ENCODE results near the gene CTNNBL1. TPM values are rescaled to one million over a fixed set of nuclear protein-coding genes. Genes with fewer than 3 reads are reported as not detected.

CTNNBL1 gene, protein sequence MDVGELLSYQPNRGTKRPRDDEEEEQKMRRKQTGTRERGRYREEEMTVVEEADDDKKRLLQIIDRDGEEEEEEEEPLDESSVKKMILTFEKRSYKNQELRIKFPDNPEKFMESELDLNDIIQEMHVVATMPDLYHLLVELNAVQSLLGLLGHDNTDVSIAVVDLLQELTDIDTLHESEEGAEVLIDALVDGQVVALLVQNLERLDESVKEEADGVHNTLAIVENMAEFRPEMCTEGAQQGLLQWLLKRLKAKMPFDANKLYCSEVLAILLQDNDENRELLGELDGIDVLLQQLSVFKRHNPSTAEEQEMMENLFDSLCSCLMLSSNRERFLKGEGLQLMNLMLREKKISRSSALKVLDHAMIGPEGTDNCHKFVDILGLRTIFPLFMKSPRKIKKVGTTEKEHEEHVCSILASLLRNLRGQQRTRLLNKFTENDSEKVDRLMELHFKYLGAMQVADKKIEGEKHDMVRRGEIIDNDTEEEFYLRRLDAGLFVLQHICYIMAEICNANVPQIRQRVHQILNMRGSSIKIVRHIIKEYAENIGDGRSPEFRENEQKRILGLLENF
- total RNA-seq: 10 to 100 TPM; 75.5 to 75.9 TPM

DNA sequence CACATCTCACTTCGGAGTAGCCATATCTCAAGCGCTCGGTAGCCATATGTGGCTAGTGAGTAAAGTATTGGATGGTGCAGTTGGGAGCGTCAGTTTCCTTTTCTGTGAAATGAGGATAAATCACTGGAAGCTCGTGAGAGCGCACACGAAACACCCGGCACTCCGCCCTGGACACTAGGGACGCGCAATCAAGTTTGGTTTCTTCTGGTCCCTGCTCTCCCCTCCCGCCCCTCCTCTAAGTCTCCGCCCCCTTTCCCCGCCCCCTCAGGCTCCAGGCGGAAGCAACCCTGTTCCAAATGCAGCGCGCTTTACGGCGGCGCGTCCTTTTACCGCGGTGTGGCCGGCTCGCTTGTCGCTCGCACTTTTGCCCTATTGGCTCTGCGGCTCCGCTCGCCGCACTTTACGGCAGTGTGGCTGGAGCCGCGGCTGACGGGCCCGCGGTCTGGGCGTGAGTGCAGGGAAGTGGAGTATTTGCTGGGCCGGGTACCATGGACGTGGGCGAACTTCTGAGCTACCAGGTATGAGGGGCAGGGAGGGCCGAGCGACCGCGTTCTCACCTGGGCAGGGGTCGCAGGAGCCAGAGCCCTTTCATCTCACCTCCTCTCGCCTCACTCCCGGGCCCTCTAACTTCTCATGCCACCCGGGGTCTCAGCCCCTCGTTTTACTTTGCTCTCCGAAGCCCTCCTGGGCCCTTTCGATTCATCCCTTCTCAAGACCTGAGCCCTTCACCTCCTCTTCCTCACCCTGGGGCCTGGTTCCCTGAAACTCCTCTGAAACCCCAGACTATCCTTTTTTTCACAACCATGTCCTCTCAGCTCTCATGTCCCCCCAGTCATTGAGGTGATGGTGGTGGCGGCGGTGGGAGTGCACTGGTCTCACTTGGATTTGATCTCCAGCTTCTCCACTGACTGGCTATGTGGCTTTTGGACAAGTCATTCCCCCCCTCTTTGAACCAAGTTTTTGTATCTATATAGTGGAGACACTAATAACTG is at the start of gene CTNNBL1:
Gene CTNNBL1 (plus strand): TSS at position 396 of the 992 bp plus-strand sequence. CDS start 93 bp downstream, at position 489.
- peaks cover 18% of the 10 kb centered on the region for H3K4me1 Mint-ChIP-seq (ENCODE audit: low read depth)
- ATAC-seq: peak; percentile 97
- peak within 1 kb of the TSS; percentile 95 for H3K27ac Mint-ChIP-seq
- H3K9me3 Mint-ChIP-seq (ENCODE audit: insufficient read depth): no peaks in the 10 kb centered on the region
- peaks cover 16% of the 10 kb centered on the region for H3K27me3 Mint-ChIP-seq (ENCODE audit: low read depth)
- peaks cover 10% of the 10 kb centered on the region for H3K36me3 Mint-ChIP-seq (ENCODE audit: low read depth)
- H3K4me3 Mint-ChIP-seq: peak within 1 kb of the TSS; percentile 99
- peak; percentile 97 for DNase-seq
- ChIA-PET CTCF (interaction anchor here (1.7 kb wide), 1 partner anchor 78 kb away, joined by 3 read pairs; no protein-coding TSS in a partner anchor), POLR2A (no interaction called here)

DNA sequence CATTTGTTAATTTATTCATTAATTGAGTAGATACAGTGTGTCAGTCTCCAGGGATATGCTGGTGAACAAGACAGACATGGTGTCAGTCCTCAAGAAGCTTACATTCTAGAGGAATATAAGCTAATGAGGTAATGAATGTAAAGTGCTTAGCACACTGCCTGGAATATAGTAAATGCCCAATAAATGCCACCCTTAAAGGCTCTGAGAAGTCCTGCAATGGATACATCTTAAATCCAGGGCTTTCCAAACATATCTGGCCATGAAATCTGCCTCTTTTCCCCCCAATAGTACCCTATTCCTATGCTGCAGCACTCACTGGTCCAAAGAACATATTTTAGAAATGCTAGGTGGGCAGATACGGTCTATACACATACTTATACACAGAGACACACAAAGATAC is 49.2 kb upstream of the CTNNBL1 start:
- POLR2A ChIA-PET: no interaction called here
- Mint-ChIP-seq H3K36me3 (ENCODE audit: low read depth) (no peaks in the 10 kb centered on the region), H3K9me3 (ENCODE audit: insufficient read depth) (no peaks in the 10 kb centered on the region), H3K4me3 (no peak overlapping the region), H3K27ac (no peak overlapping the region), H3K27me3 (ENCODE audit: low read depth) (peaks cover 36% of the 10 kb centered on the region), H3K4me1 (ENCODE audit: low read depth) (no peaks in the 10 kb centered on the region)
- CTCF ChIA-PET: no interaction called here
- DNase-seq (no peak), ATAC-seq (no peak)

DNA sequence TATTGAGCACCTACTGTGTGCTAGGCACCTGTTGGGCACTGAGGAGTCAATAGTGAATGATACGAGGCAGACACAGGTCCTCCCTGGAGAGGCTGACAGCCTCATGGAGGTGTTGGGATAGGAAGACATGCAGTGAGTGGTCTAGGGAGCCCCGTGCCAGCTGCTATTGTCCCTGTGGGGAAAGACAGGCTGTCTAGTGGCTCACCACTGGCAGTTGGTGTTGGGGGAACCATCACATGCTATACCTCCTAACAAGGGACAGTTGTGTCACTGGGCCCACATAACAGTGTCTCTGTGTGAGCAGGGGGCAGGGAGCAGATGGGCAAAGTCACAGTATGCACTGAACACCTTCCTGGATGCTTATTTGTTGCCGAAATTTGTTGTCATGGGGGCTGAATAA is 45.9 kb upstream of the CTNNBL1 start:
- Mint-ChIP-seq H3K9me3 (ENCODE audit: insufficient read depth) (no peaks in the 10 kb centered on the region), H3K4me1 (ENCODE audit: low read depth) (no peaks in the 10 kb centered on the region), H3K4me3 (no peak overlapping the region), H3K27ac (no peak overlapping the region), H3K36me3 (ENCODE audit: low read depth) (no peaks in the 10 kb centered on the region), H3K27me3 (ENCODE audit: low read depth) (peaks cover 20% of the 10 kb centered on the region)
- ATAC-seq (no peak), DNase-seq (no peak)
- ChIA-PET CTCF (no interaction called here), POLR2A (no interaction called here)

DNA sequence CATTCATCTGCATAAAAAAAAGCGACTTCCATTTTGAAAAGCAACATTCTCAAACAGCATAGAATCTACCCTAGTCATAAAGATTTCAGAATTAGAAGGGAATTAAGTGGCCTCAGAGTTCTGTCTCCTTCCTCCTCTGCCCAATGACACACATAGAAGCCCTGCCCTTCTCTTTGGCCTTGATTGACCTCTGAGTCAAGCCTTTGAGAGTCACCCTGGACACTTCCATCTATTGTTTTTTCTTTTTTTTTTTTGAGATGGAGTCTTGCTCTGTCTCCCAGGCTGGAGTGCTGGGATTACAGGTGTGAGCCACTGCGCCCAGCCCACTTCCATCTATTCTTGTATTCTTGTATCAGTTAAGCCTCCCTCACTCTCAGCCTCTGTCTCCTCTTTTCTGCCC is 44.8 kb upstream of the CTNNBL1 start:
- Mint-ChIP-seq H3K4me1 (ENCODE audit: low read depth) (no peaks in the 10 kb centered on the region), H3K27me3 (ENCODE audit: low read depth) (peaks cover 22% of the 10 kb centered on the region)
- DNase-seq: no peak

DNA sequence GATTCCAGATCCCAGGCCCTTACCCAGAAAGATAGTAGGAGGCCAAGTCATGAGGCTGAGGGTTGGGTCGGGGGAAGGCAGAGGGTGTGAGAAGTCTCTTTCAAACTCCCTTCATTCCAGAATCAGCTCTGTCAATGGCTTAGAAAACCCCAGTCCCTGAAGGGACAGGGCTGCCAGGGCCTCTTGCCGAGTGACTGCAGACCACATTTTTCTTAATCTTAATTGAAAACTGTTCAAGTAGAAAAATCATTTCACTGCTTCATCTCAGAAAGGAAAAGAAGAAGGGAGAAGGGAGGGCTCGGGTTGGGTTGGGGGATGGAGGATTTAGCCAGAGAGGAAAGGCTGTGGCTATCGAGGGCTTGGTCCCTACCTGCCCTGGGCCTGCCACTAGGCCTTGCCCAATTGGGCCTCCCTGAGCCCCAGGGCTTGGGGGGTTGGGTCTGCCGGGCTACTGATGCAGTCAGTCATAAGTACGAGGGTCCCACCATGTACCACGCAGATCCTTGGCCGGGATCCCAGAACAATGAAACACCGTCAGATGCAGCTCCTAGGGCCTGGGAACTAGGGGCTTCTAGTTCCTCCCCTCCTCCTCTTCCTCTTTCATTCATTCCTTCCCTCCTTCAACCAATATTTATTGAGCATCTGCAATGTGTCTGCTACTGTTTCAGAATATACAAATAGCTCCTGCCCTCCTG is 44.0 kb upstream of the CTNNBL1 start:
- H3K9me3 Mint-ChIP-seq (ENCODE audit: insufficient read depth): no peaks in the 10 kb centered on the region

More for the DNA sequence above, 44.8 kb upstream of the CTNNBL1 start:
- Mint-ChIP-seq H3K9me3 (ENCODE audit: insufficient read depth) (no peaks in the 10 kb centered on the region), H3K27ac (no peak overlapping the region), H3K4me3 (no peak overlapping the region), H3K36me3 (ENCODE audit: low read depth) (no peaks in the 10 kb centered on the region)
- ChIA-PET CTCF (no interaction called here), POLR2A (no interaction called here)
- no peak for ATAC-seq

DNA sequence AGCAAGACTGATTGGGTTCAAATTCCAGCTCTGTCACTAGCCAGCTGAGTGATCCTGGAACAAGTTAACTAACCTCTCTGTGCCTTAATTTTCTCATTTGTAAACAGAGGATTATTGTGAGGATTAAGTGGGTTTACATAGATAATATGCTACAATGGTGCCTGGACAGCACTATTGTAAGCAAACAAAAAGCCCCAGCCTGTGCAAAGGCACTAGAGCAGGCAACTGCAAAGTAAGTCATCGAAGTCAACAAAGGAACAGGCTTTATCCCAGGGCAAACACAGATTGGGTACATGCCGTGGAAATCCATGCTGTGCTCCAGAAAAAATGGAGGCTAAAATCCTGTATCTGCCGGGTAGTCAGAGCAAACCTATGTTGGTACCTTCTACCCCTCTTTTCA is 43.2 kb upstream of the CTNNBL1 start:
- POLR2A ChIA-PET: no interaction called here
- Mint-ChIP-seq H3K9me3 (ENCODE audit: insufficient read depth) (no peaks in the 10 kb centered on the region), H3K27me3 (ENCODE audit: low read depth) (peaks cover 18% of the 10 kb centered on the region), H3K4me1 (ENCODE audit: low read depth) (no peaks in the 10 kb centered on the region), H3K27ac (no peak overlapping the region), H3K36me3 (ENCODE audit: low read depth) (no peaks in the 10 kb centered on the region), H3K4me3 (no peak overlapping the region)
- CTCF ChIA-PET: no interaction called here
- no peak for ATAC-seq
- DNase-seq: no peak

More for the DNA sequence above, 44.0 kb upstream of the CTNNBL1 start:
- no peak overlapping the region for H3K4me3 Mint-ChIP-seq
- H3K27ac Mint-ChIP-seq: no peak overlapping the region
- no peaks in the 10 kb centered on the region for H3K36me3 Mint-ChIP-seq (ENCODE audit: low read depth)
- H3K4me1 Mint-ChIP-seq (ENCODE audit: low read depth): no peaks in the 10 kb centered on the region
- no peak for ATAC-seq
- ChIA-PET POLR2A (no interaction called here), CTCF (no interaction called here)
- DNase-seq: no peak
- H3K27me3 Mint-ChIP-seq (ENCODE audit: low read depth): peaks cover 20% of the 10 kb centered on the region

DNA sequence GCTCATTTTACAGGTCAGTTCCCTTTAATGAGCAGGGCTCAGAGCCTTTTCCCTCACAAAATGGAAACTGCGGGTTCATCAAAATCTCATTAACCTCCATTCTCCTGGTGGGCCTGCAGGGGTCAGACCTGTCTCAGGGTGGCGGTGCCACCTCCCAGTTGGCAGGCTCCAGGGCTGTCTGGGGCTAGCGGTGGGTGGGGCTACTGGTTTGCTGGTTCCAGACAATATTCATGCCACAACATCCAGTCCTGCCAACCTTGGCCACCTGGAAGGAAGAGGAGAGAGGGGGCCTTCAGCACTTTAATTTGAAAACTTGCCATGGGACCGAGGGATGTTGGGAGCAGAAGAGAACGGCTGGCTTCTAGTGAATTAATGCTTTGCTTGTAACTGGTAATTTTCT is 41.9 kb upstream of the CTNNBL1 start:
- H3K27me3 Mint-ChIP-seq (ENCODE audit: low read depth): peaks cover 25% of the 10 kb centered on the region
- no peak overlapping the region for H3K27ac Mint-ChIP-seq
- ATAC-seq (peak; percentile 60), DNase-seq (peak; percentile 25)
- POLR2A ChIA-PET: no interaction called here
- CTCF ChIA-PET: no interaction called here
- no peak overlapping the region for H3K4me3 Mint-ChIP-seq
- H3K9me3 Mint-ChIP-seq (ENCODE audit: insufficient read depth): no peaks in the 10 kb centered on the region
- H3K4me1 Mint-ChIP-seq (ENCODE audit: low read depth): no peaks in the 10 kb centered on the region
- H3K36me3 Mint-ChIP-seq (ENCODE audit: low read depth): no peaks in the 10 kb centered on the region

DNA sequence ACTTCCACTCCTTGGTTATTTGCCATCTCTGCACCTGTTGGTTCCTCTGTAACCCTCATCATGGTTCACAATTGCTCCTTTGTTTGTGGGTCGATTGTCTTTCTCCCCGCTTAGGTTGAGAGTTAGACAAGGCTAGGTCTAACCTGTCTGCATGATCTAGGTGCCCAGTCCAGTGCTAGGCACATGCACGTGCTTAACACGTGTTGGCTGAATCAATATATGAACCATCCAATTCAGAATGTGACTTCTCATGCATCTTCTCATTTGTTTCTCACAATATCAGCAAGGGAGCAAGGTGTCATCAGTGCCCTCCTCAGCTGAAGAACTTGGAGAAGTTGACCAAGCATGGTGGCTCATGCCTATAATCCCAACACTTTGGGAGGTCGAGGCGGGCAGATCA is 36.9 kb upstream of the CTNNBL1 start:
- no peak for ATAC-seq
- no peak overlapping the region for H3K4me3 Mint-ChIP-seq
- POLR2A ChIA-PET: no interaction called here
- CTCF ChIA-PET: no interaction called here
- H3K36me3 Mint-ChIP-seq (ENCODE audit: low read depth): no peaks in the 10 kb centered on the region
- no peaks in the 10 kb centered on the region for H3K9me3 Mint-ChIP-seq (ENCODE audit: insufficient read depth)
- H3K27me3 Mint-ChIP-seq (ENCODE audit: low read depth): peaks cover 29% of the 10 kb centered on the region
- no peak overlapping the region for H3K27ac Mint-ChIP-seq
- no peak for DNase-seq
- no peaks in the 10 kb centered on the region for H3K4me1 Mint-ChIP-seq (ENCODE audit: low read depth)

DNA sequence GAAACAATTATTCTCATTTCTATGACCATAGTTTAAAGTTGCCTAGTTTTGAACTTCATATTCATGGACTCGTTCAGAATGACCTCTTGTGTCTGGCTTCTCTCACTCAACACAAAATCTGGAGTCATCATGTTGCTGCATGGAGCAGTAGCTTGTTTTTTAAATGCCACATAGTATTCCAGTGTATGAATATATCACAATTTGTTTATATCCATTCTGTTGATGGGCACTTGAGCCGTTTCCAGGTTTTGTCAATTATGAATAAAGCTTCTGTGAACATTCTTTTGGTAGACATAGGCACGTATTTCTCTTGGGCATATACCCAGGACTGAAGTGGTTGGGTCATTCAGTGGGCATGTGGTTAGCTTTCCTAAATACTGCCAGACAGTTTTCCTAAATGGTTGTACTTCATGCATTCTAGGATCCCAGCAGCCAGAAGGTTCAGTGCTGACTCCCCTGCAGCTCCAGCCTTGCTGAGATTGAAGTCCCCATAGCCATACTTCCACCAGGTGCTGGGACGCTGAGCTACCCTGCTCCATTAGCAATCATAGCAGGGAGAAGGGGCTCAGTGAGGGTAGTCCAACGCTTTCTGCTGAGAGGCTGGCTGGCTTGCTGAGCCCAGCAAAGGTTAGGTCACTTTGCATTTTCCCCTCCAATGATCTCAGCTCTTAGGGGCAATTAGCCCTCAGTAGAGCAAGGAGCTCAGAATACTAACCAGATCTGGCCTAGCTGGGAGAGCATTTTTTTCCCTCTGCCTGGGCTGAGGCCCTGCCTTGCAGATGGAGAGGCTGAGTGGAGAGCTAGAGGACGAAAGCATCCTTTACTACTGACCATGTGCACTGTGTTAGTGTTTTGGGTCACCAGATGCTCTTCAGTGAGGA is 35.7 kb upstream of the CTNNBL1 start:
- CTCF ChIA-PET: interaction anchor here (1.4 kb wide), 1 partner anchor 11 kb away, joined by 3 read pairs; no protein-coding TSS in a partner anchor
- no peak overlapping the region for H3K27ac Mint-ChIP-seq

DNA sequence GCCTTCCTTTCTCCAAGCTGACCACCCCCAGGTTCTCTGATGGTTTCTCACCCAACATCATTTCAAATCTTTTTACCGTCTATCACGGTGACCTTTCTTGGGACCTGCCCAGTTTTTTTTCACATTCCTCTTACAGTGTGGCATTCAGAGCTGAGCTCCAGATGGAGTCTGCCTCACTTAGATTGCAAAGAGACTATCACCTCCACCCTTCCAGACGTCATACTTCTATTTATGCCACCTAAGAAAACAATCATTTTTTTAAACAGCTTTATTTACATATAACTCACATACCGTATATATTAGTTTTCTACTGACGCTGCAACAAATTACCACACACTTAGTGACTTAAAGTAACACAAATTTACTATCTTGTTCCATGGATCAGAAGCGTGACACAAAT is 32.3 kb upstream of the CTNNBL1 start:
- CTCF ChIA-PET: no interaction called here
- Mint-ChIP-seq H3K27me3 (ENCODE audit: low read depth) (peaks cover 17% of the 10 kb centered on the region), H3K4me3 (no peak overlapping the region), H3K36me3 (ENCODE audit: low read depth) (no peaks in the 10 kb centered on the region), H3K9me3 (ENCODE audit: insufficient read depth) (peaks cover 4% of the 10 kb centered on the region), H3K27ac (no peak overlapping the region), H3K4me1 (ENCODE audit: low read depth) (no peaks in the 10 kb centered on the region)
- POLR2A ChIA-PET: interaction anchor here (0.9 kb wide), 1 partner anchor 16 kb away, joined by 3 read pairs; no protein-coding TSS in a partner anchor
- ATAC-seq (no peak), DNase-seq (no peak)

More for the DNA sequence above, 35.7 kb upstream of the CTNNBL1 start:
- no peaks in the 10 kb centered on the region for H3K4me1 Mint-ChIP-seq (ENCODE audit: low read depth)
- no peak for ATAC-seq
- no peak for DNase-seq
- no peaks in the 10 kb centered on the region for H3K9me3 Mint-ChIP-seq (ENCODE audit: insufficient read depth)
- H3K4me3 Mint-ChIP-seq: no peak overlapping the region
- POLR2A ChIA-PET: no interaction called here
- no peaks in the 10 kb centered on the region for H3K36me3 Mint-ChIP-seq (ENCODE audit: low read depth)
- peaks cover 22% of the 10 kb centered on the region for H3K27me3 Mint-ChIP-seq (ENCODE audit: low read depth)

DNA sequence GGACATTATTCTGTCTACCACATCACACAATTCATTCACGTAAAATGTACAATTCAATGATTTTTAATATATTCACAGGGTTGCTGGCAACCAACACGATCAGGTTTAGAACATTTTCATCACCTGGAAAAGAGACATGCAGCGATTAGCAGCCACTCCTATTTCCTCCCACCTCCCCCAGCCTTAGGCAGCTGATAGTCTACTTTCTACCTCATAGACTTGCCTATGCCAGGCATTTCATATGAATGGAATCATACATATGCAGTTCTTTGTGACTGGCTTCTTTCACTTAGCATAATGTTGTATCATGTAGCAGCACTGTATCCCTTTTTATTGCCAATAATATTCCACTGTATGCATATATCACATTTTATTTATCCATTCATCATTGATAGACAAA is 31.5 kb upstream of the CTNNBL1 start:
- Mint-ChIP-seq H3K36me3 (ENCODE audit: low read depth) (no peaks in the 10 kb centered on the region), H3K27ac (no peak overlapping the region), H3K9me3 (ENCODE audit: insufficient read depth) (peaks cover 4% of the 10 kb centered on the region), H3K27me3 (ENCODE audit: low read depth) (peaks cover 12% of the 10 kb centered on the region), H3K4me1 (ENCODE audit: low read depth) (no peaks in the 10 kb centered on the region), H3K4me3 (no peak overlapping the region)
- no peak for DNase-seq
- no peak for ATAC-seq
- POLR2A ChIA-PET: interaction anchor here (0.9 kb wide), 1 partner anchor 17 kb away, joined by 3 read pairs; no protein-coding TSS in a partner anchor
- CTCF ChIA-PET: no interaction called here

All from activated CD8-positive, alpha-beta T cell treated with anti-CD3 and anti-CD28 coated beads, Interleukin-2, amount 10 ng/mL, durations not matched to agents 7 days and 5 days (primary cell).